ENCODE measurements around the gene ADAM17. TPM values are rescaled to one million over a fixed set of nuclear protein-coding genes. Genes with fewer than 3 reads are reported as not detected.

ADAM17 gene
- total and polyA plus RNA-seq, 9 of the 15 experiments (the other 6 are each of a cell fraction or from before 2014, with no cell fraction given), result 5.8 to 30.0 (median 19.0) TPM

DNA sequence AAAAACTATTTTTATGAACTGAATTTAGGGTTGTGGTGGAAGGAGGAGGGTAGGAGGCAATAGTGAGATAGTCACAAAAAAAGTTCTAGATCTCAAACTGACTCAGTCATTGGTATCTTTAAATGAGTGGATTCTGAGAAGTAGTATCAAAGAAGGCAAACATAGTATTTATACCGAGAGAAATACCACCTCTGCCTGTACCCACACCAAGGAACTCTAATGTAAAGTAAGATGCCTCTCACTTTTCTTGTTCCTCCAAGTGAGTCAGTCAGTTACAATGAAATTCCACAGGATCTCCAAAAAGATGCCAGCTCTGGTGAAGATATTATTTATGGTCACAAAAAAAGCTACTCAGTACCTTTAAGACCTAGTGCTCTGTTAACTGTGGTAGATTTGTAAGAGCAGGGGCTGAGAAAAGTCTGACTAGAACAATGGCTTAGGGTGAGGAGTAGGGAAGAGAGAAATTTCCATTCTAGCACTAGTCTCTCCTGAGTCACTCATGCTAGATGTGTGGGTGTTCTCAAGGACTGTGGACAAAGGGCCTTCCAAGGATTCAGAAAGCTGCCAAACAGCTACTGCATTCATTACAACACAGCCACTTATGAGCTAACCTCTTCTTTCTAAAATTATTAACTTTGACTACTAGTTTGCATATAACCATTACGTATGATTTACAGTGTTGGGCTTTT is 38.9 kb upstream of the ADAM17 start:
- no peak for TF ChIP-seq UBTF (IDR thresholded peaks at IDR 0.05; ENCODE audit: borderline replicate concordance in 1 of 2, low read depth in 2 of 2, low read length in 2 of 2)
- TF ChIP-seq POLR2G (IDR thresholded peaks at IDR 0.05; ENCODE audit: low read depth, low read length), result no peak
- peak; percentile 77 for TF ChIP-seq EGR1 (conservative IDR thresholded peaks at IDR 0.05)
- TF ChIP-seq ZBTB43 (CRISPR knock-in tag; IDR thresholded peaks at IDR 0.05), result 0 out of 2 replicates have a peak, but pooled peaks have one; percentile 27
- TF ChIP-seq HMBOX1 (IDR thresholded peaks at IDR 0.05), result peak; percentile 51; the same call in 1 of the 2 replicates
- no peak for TF ChIP-seq HNRNPK (IDR thresholded peaks at IDR 0.05; ENCODE audit: low read depth, low read length, poor library complexity, severe bottlenecking)
- TF ChIP-seq JUNB (CRISPR knock-in tag; conservative IDR thresholded peaks at IDR 0.05), result no peak
- no peak for TF ChIP-seq MYBL2 (IDR thresholded peaks at IDR 0.05; ENCODE audit: low read depth)
- TF ChIP-seq MYBL2 (CRISPR knock-in tag; IDR thresholded peaks at IDR 0.05; ENCODE audit: borderline replicate concordance), result no peak
- Histone ChIP-seq H3K79me2 (ENCODE audit: control insufficient read depth, insufficient read depth, low read length) (peaks cover 79% of the 10 kb centered on the region), H3K9ac (ENCODE audit: insufficient read depth in 1 of 2, low read depth in 2 of 2, low read length in 2 of 2) (0 out of 4 replicates have a peak overlapping the region, but pooled peaks of 1 of the 2 experiments have one; percentile 4), H3K4me2 (ENCODE audit: insufficient read depth, low read length) (no peak overlapping the region), H3K4me3 (no peak overlapping the region), H4K20me1 (replicated peaks; ENCODE audit: control insufficient read depth, insufficient read depth, low read length) (no peaks in the 10 kb centered on the region; the same call in 1 of the 2 replicates), H3K36me3 (ENCODE audit: control insufficient read depth, insufficient read depth, low read length) (peaks cover 53% of the 10 kb centered on the region), H3K4me1 (replicated peaks in 1 of 2; ENCODE audit: control insufficient read depth in 2 of 2, insufficient read depth in 2 of 2, low read length in 2 of 2) (peaks cover 5 to 20% of the 10 kb centered on the region in 2 experiments; a peak in 3 of 5 replicates), H3K9me3 (replicated peaks; ENCODE audit: control insufficient read depth, insufficient read depth, low read depth, low read length) (no peaks in the 10 kb centered on the region; the same call in none of the 2 replicates), H3K27me3 (ENCODE audit: control insufficient read depth in 2 of 2, insufficient read depth in 2 of 2, low read length in 2 of 2) (no peaks in the 10 kb centered on the region), H2AFZ (ENCODE audit: low read depth, low read length) (no peak overlapping the region), H3K27ac (ENCODE audit: extremely low read depth, low read depth, low read length) (peak overlapping the region; percentile 57), H3K9me1 (ENCODE audit: control insufficient read depth, insufficient read depth, low read length) (no peaks in the 10 kb centered on the region)
- intact Hi-C loops (cut with micrococcal nuclease), result no loop called here
- peak in 2 of 4 experiments; percentile 38 to 55 for DNase-seq (ENCODE audit: extremely low read depth in 1 of 4, low spot score in 3 of 4)
- ChIA-PET POLR2A (interaction anchor here (0.9 to 1.2 kb wide), 2 partner anchors 13 to 23 kb away, joined by 3 to 6 read pairs; no protein-coding TSS in a partner anchor), CTCF (ENCODE audit: low intra/inter-chr PET ratio) (no interaction called here)
- peak; percentile 74 for FAIRE-seq
- 34% methylated on average over 2 of the region's 2 CpGs for WGBS (ENCODE audit: insufficient coverage, low coverage, missing lambda C conversion rate)
- BruUV-seq (replicated peaks), result no TSS peak
- in situ Hi-C loops (cut with MboI), result no loop called here
- peak; percentile 82 for ATAC-seq
